AG09309 (cell line): ENCODE measurements around the gene MRGPRE.

Experiments used
- DNase-seq: peaks from one replicate; pipeline ENCODE4 v3.0.0-alpha.2; 2010; ENCODE audit warnings: low read depth
- H3K4me3 ChIP-seq: 2 replicates; pipeline ENCODE4 v1.5.1; 2011; ENCODE audit warnings: mild to moderate bottlenecking, low read depth, low read length, moderate library complexity; ENCODE audit not compliant: control insufficient read depth
- CTCF ChIP-seq: IDR thresholded peaks from 2 replicates; pipeline ENCODE4 v1.5.1; 2011; ENCODE audit warnings: mild to moderate bottlenecking, low read depth, low read length, inconsistent platforms; ENCODE audit not compliant: insufficient read depth, control insufficient read depth; ENCODE audit errors: missing control alignments

Gene MRGPRE

GRCh38 chr11:3217818-3218482, 14.3 kb downstream of the MRGPRE start:
- no peak for TF ChIP-seq CTCF
- H3K4me3 ChIP-seq: no peak overlapping the region
- no peak for DNase-seq

- no peak for TF ChIP-seq CTCF
- no peak for DNase-seq
- no peak overlapping the region for H3K4me3 ChIP-seq
Observed at GRCh38 chr11:3216027-3216525, 16.1 kb downstream of the MRGPRE start.

- no peak for DNase-seq
- TF ChIP-seq CTCF: no peak
Observed at GRCh38 chr11:3215346-3216026, 16.7 kb downstream of the MRGPRE start.

GRCh38 chr11:3214420-3214699, 17.9 kb downstream of the MRGPRE start:
- no peak overlapping the region for H3K4me3 ChIP-seq
- no peak for DNase-seq
- no peak for TF ChIP-seq CTCF

More at GRCh38 chr11:3215346-3216026, 16.7 kb downstream of the MRGPRE start:
- H3K4me3 ChIP-seq: no peak overlapping the region

GRCh38 chr11:3213659-3214419, 18.4 kb downstream of the MRGPRE start:
- H3K4me3 ChIP-seq: no peak overlapping the region
- no peak for TF ChIP-seq CTCF
- DNase-seq: no peak

GRCh38 chr11:3208272-3208671, 23.9 kb downstream of the MRGPRE start:
- DNase-seq: no peak
- TF ChIP-seq CTCF: no peak
- H3K4me3 ChIP-seq: no peak overlapping the region
